PC-9 (cell line): ENCODE data around the gene PHACTR3.

Experiments used
- CTCF ChIP-seq: fragments of 200-600 bp; sonication (generic); conservative IDR thresholded peaks from 2 replicates; pipeline ENCODE4 v1.6.1; 2017; ENCODE audit warnings: mixed run types, antibody characterized with exemption, mild to moderate bottlenecking, moderate library complexity
- EZH2 ChIP-seq: fragments of 200-600 bp; sonication (generic); IDR thresholded peaks from 2 replicates; pipeline ENCODE4 v1.8.0; 2017; ENCODE audit warnings: antibody characterized with exemption, low read depth

GRCh38 chr20:59805786-59806577 lies 201.6 kb downstream of the PHACTR3 start:
- TF ChIP-seq CTCF (no peak), EZH2 (no peak)
